ENCODE data around the gene PLPP4.

PLPP4 gene

DNA sequence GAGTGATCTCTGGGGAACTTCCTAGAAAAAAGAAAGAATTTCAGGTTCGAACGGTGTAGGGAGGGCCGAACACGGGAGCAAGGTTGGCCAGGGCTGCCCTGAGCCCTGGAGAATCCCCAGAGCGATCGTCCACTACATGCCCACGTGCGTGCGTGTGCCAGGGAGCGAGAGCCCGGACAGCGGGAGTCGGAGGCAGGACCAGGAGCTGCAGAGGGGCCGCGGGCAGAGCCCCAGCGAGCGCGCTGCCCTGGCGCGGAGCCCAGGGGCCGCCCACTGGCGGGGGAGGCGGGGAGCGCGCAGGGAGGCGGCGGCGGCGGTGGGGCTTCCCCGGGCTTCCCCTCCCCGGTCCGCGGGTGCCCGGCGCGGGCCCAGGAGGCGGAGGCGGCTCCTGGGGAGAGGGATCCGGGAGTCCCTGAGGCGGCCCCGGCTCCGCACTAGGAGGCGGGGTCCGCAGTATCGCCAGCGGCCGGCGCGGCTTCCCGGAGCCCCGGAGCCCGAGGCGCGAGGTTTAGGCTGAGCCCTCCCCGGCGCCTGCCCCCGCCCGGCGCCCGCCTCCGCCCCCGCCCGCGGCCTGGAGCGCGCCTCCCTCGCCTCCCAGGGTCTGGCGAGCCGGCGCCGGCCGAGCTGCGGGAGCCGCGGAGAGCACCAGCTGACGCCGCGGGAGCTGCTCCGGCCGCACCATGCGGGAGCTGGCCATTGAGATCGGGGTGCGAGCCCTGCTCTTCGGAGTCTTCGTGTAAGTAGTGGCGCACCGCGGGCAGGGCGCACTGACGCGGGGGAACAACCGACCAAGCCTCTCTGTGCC lies at the start of gene PLPP4:
Gene PLPP4, plus strand, starts transcription at position 602 of the 805 bp plus-strand sequence. Its CDS starts 79 bp downstream, at position 681.
- DNase-seq (ENCODE audit: low read depth in 2 of 2), result no peak

DNA sequence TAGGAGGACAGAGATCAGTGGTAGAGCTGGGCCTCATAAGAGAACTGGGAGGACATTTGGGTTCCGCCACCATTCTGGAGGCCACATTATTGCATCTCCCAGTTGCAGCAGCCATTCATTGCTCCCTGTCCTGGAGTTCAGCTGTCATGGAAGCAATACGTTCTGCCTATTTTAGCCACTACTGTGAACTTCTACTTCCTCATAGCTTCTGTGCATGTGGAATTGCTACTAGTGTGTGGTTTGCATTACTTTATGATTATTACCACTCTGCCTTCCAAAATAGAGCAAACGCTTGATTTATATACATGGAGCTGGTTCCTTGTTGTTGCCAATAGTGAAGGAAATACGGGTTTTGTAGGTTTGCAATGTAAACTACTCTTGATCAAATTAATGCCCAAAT lies 47.2 kb upstream of the PLPP4 start:
- DNase-seq (ENCODE audit: low read depth in 2 of 2), result no peak

DNA sequence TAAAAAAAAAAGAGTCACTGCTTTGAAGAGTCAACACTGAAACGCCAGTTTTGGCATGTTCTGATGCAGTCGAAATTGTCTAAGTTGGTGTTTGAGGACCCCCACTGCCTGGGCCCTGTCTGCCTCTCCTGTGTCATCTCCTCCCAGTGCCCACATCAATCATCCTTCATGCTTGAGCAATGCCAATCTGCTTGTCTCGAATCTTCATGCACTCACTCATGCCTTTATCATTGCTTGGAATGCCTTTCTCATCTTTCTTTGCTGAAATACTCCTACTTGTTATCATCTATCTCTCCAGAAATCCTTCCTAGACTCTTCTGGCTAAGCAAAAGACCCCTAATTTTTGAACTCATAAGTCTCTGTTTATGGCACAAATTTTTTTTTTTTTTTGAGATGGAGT lies 42.1 kb upstream of the PLPP4 start:
- DNase-seq (ENCODE audit: low read depth in 2 of 2), result no peak

DNA sequence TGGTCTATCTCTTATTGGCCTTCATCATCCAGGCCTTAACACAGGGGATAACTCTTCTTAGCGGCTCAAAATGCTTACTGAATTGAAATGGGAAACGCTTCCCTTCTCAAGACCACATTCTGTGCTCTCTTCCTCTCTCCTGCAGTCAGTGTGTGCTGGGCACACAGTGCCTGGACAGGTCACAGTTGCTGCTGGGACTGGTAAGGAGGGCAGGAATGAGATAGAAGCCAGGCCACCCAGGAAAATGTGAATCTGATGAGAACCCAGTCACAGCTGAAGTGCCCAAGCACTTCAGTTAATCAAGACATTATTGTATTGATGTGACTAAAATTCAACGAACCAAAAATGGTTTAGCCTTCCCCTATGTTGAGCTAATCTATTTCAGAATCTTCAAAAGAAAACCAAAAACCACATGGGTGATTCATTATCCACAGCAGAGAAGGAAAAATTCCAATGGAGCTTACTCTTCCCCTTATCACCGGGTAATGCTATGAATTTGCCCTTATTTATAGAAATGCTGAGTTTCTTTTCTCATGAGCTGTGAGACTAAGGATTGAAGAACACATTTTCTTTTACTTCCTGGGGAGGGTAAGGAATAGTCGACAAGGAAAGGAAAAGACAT lies 41.2 kb upstream of the PLPP4 start:
- DNase-seq (ENCODE audit: low read depth in 2 of 2), result no peak

DNA sequence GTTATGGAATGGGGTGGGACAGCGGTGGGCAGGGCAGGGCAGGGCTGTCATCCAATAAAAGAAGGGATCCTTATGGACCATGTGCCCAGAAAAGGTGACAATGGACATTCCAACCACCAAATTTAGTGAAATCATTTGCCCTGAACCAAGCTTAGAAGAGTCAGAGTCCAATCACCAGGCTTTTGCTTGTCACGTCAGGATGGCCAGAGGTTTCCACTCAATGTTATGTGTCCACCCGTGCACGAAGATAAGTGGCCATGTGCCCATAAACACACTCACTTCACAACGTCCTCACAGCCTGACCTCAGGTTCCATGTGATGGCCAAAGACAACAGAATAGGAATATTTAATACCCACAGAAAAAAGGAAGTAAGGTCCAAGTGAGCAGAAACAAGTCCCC lies 36.6 kb upstream of the PLPP4 start:
- DNase-seq (ENCODE audit: low read depth in 2 of 2), result no peak

DNA sequence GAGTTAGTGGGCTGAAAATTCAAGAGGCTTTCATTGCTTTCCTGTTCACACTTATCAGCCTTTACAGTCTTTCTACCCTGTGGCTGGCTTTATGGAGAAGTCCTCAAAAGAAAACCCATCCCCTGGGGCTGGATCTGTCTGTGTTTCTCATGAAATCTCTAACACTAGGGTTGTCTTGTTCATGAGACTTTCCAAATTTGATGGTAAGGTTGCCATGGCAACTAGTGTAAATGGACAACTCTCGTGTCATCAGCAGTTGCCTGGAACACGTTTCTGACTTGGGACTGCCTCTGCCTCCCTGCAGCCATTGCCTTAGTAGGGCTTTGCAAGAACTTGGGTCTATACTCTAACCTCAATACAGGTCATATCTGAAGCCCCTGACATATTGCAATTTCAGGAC lies 35.8 kb upstream of the PLPP4 start:
- no peak for DNase-seq (ENCODE audit: low read depth in 2 of 2)

DNA sequence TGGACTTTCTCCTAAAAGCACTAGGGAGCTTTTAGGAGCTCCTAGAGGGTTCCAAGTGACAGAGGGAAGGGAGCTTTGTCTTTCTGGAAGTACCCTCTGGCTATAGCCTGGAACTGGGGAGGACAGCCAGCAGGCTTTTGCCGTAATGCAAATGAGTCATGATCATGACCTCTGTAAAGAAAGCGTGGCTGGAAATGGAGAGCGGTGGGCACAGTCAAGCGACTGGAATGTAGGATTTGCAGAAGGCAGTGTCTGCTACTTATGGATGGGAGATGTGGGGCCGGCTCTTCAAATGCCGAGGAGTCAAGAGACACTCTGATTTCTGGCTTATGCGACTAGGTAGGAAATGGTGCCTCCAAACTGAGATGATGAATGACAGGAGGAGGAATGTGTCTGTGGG lies 34.6 kb upstream of the PLPP4 start:
- DNase-seq (ENCODE audit: low read depth in 2 of 2), result no peak

DNA sequence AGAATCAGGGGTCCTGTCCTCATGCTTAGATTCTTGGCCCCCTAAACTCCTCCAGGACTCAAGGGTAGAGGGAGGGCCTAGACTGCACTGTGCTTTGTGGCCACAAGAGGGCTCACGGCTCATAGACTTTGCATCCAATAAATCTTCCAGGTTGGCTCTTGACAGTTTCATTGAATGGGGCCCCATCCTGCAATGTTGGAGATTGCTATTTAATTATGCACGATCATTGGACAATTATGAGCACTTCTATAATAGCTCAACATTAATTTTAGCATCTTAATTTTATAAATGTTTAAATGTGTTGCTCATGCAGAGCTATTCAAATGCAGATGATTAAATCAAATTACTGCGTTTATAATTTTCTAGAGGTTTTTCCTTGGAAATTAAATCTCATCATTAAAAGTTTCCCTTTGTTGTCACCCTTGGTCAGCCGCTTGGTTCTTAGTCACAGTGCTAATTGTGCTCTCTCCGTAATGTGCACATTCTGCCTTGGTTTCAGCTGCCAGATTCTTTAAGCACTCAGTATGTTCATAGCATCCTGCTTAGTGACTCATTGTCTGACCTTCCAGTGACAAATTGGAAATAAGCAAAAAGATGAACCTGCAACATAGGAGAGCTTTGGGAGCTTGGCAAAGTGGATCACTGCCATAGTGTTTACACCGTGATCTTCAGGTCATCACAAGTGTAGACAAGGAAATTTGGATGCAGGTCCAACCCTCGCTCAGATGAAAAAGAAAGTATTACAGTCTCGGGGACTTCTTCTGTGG lies 33.4 kb upstream of the PLPP4 start:
- no peak for DNase-seq (ENCODE audit: low read depth in 2 of 2)

DNA sequence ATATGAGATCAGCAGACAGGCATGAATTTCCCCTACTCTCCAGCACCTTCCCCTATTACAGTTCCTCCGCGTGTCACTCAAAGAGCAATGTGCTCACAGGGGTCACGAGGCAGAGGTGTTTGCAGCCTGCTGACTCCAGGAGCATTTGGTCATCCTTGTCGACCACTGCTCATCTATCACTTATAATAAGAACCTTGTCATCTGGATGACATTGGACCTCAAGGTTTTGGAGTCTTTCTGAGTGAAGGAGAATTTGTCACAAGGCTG lies 32.9 kb upstream of the PLPP4 start:
- no peak for DNase-seq (ENCODE audit: low read depth in 2 of 2)

DNA sequence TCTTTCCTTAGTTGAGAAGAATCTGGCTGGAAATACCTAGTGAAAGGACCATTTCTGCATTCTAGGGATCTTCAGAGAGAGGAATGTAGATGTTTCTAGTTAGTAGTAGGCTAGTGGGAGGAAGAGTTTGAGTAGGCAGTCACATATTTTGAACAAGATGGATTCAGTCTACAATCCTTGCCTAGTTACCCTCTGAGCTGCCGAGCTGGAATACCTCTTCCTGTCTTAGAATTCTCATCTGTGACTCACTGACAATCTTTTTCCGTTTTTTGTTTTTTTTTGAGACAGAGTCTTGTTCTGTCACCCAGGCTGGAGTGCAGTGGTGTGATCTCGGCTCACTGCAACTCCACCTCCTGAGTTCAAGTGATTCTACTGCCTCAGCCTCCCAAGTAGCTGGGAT lies 30.7 kb upstream of the PLPP4 start:
- no peak for DNase-seq (ENCODE audit: low read depth in 2 of 2)

DNA sequence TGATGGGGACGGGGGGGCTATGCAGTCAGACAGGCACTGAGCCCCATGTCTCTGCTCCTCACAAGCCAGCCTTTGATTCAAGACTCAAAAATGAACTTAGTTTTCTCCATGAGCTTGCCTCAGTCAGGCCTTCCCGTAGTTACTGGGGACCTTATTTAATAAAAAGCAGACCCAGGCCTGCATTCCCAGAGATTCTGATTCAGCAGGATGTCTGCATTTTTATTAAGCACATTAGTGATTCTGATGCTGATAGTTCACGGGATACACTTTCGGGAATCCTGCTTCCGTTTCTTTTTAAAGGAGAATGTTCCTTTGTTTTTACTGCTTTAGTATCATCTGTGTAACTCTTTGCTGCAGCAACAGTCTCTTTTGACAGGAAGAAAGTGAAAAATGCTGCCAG lies 28.3 kb upstream of the PLPP4 start:
- no peak for DNase-seq (ENCODE audit: low read depth in 2 of 2)

DNA sequence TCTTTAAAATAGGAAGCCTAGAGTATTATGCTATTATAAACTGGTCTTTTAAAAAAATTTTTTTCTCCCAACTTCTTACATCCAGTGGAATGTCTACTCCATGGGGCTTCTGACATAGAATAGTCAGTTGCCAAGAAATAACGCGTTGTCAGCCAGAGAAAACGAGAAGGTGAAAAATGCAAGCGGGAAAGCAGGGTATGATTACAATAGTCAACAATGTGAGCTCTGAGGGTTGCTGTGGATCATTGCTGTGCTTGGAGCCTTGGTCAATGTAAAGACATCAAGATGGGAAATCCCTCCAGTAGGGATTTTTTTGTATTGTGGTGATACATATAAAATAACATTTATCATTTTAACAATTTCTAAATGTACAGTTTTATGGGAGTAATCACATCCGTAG lies 27.6 kb upstream of the PLPP4 start:
- no peak for DNase-seq (ENCODE audit: low read depth in 2 of 2)

DNA sequence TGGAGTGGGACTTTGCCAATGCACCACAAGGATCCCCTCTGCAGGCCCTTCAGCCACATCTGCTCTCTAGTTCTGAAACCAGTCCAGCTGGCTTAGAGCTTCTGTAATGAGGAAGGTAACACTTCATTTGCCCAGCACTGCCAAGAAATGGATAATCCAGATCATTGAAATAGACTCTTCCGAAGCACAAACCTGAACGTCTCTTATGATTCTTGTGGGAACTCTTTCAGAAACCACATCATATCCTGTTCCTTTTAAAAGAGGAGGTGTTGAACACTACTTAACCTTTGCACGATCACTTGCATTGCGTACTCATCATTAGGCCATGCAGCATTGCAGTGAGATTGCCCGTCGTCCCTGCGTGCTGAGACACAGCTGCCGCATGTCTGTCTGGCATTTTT lies 25.8 kb upstream of the PLPP4 start:
- no peak for DNase-seq (ENCODE audit: low read depth in 2 of 2)

DNA sequence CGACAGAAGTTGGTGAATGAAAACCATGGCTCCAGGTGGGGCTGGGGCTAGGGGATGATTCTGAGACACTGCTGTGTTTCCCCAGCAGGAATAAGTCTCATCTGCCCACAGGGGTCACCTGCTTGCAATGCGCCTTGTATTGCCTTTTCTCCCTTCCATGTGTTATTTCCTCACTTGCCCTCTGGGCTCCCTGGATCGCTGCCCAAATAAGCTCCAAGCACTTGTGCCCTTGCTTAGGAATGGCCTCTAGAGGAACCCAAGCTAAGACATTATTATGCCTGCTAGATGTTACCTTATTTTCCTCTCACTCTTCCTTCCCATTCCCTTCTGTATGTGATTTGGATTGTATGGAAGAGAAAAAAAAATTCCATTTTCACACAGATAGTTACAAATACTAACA lies 24.8 kb upstream of the PLPP4 start:
- DNase-seq (ENCODE audit: low read depth in 2 of 2), result no peak

DNA sequence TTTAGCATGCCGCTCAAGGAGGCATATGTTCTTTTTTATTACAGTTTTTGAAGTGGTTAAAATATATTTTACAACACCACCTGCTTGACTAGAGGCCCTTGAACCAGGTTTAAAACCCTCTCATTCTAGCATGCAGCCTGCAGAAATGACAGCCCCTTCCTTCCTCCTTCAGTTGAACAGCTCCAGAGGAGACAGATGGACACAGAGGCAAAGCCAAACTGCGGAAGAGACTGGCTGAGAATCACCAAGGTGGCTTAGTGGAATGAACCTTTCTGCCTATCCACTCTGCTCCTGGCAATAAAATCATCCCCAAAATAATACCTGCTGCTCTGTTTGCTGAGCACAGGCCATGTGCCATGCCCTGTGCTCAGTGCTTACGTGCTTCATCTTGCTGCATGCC lies 23.9 kb upstream of the PLPP4 start:
- DNase-seq (ENCODE audit: low read depth in 2 of 2), result no peak

DNA sequence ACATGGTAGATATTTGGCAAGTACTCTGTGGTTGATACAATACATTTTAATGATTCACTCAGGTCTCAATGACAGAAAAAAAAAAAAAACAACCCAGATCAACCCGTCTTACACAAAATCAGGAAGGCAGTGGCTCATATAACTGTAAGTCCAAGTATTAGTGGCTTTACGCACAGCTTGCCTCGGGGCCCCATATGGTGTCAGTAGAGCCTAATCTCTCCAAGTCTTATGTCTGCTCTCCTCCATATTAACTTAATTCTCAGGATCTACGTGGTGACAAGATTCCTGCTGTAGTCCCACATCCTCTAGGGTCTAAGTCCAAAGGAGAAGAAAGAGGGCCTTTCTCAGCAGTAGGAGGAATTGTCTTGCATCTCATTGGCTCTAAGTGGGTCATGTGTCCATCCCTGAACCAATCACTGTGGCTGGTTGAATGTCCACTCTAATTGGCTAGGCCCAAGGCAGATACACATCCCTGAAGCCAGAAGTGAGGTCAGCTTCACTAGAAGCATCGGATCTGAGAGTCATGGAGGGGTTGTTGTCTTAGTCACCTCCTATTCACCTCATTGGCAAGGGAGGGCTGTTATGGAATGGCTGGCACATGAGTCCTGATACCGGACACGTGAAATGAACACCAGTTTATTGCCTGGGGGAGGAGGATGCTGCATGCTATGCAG lies 20.5 kb upstream of the PLPP4 start:
- no peak for DNase-seq (ENCODE audit: low read depth in 2 of 2)

DNA sequence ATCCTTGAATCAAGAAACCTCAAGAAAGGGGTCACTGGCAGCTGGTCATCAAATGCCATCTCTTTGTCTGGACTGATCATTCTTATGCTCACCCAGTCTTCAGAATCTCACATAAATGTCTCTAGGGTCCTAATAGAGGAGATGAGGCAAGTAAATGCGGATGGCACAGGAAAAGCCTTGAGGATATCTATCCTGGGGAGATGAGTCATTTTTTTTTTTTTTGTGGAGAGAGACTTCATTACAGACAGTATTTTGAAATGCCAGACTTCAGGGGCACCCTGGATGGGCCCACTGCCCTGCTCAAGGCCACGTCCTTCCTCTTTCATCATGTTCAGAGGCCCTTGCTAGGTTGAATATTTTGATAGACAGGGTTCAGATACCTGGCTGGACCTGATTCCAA lies 19.5 kb upstream of the PLPP4 start:
- DNase-seq (ENCODE audit: low read depth in 2 of 2), result no peak

DNA sequence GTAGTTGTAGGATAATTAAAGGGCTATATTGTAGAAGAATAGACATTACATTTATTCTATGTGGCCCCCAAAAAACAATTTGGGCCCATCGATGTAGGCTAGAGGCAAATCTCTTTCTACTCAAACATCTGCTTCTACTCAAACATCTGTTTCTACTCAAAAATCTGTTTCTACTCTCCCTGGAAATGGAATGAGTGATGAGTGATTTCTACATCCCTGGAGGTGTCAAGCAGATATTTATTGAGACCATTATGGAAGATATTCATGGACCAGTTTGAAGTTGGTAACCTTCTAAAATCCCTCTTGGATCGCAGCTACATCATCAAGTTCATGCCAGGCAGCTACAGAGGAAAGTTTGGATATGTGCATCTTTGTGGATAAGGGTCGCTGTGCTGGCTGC lies 5.1 kb upstream of the PLPP4 start:
- DNase-seq (ENCODE audit: low read depth in 2 of 2), result no peak

DNA sequence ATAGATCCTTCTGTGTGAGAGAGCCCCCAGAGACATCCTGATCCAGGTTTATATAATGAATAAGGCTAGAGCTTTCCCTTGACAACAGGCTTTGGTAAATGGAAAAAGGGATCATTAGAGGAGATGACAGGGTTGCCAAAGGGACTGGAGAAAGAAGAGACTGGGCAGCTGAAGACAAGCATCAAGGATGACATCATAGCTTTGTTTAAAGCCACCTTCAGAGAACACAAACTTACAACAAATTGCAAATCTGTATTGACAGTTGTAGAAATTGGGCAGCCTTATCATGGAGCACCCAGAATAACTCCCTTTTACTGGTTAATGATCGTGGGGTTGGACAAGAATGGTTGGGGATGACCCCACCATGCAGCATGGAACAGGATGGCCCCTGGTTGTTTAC lies 3.7 kb upstream of the PLPP4 start:
- DNase-seq (ENCODE audit: low read depth in 2 of 2), result no peak

DNA sequence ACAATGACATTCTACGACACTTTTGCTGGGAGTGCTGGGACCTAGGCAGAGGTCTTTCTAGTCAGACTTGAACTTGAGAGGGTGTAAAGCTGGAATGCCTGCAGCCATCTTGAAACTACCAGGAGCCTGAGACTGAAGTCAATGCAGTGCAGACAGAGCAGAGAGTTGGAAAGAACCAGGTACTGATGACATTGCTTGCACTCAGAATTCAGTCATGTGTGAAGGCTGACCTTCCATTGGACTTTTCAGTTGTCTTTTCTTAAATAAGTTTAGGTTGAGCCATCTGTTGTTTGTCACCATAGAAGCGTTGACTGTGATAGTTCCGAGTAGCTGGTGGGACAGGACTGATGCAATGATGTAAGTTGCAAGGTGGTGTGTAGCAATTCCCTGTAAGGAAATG lies 3.1 kb upstream of the PLPP4 start:
- no peak for DNase-seq (ENCODE audit: low read depth in 2 of 2)

DNA sequence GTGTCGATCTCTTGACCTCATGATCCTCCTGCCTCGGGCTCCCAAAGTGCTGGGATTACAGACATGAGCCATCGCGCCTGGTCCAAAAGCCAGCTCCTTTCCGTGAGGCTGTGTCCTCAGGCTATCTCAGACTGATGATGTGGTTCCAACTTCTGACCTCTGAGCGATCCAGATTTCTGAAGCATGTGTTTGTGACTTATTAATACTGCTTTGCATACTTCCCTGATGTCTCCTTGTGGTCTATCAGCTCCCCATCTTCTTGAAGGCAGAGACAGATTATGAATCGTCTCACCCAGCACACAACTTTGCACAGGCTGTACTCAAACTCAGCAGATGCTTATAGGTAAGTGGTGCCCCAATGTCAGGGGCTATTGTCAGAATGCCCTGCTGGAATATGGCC lies 2.0 kb upstream of the PLPP4 start:
- DNase-seq (ENCODE audit: low read depth in 2 of 2), result no peak

DNA sequence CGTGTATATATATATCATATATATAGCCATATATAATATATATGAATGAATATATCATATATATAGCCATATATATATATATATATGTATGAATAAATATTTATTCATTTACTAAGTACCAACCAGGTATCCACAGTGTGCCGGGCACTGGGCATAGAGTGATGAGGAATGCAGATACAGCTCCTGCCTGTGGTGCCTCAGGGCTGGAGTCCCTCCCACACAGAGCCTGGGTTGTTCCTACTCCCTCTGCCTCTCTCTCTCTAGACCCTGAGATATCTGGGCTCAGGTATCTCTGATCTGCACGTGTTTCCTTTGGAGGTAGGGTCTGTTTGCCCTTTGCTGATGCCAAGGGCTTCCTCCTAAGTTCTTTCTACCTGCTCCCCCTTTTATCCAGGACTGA lies 1.4 kb upstream of the PLPP4 start:
- DNase-seq (ENCODE audit: low read depth in 2 of 2), result no peak

DNA sequence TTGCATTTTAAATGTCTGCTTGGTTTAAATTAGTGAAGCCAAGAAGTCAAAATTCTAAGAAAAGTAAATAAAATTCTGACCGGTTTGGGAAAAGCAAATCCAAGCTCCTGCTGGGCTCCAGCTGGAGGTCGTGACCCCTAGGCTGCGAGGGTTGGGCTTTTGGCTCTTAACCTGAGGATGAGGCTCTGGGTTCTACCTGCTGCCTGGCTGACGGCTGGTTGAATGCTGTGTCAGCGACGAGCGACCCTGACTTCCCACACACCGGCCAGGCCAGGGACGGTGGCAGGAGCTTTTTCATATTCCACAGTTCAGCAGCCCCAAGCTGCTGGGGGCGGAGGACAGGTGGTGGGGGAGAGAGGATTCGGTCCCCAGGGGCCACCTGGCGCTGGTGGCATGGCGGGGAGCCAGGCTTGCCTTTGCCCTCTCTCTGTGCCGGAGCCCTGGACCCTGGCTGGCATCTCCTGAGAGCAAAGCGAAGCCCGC lies 843 bp upstream of the PLPP4 start:
- DNase-seq (ENCODE audit: low read depth in 2 of 2), result no peak
